K562 (cell line): ENCODE data around the gene BLTP3A. TPM values are rescaled to one million over a fixed set of nuclear protein-coding genes. Genes with fewer than 3 reads are reported as not detected.

Experiments
- ARID2 ChIP-seq: fragments of 450-650 bp; IDR thresholded peaks from 2 replicates; pipeline ENCODE4 v1.6.1; 2017; ENCODE audit warnings: antibody characterized with exemption, mild to moderate bottlenecking
- CEBPB ChIP-seq: fragments of 450-650 bp; IDR thresholded peaks from 2 replicates; pipeline ENCODE4 v1.6.1; 2016; ENCODE audit warnings: missing genetic modification characterization, missing compliant biosample characterization
- ETV5 ChIP-seq: sonication (generic); formaldehyde crosslinking; IDR thresholded peaks from 2 replicates; pipeline ENCODE4 v1.4.0; 2020; ENCODE audit warnings: low read depth, mild to moderate bottlenecking, missing genetic modification reagents
- HNRNPL ChIP-seq: fragments of 200-400 bp; formaldehyde crosslinking; IDR thresholded peaks from 2 replicates; pipeline ENCODE4 v1.6.1; 2017; ENCODE audit warnings: low read depth, mild to moderate bottlenecking, low read length
- ILK ChIP-seq: fragments of 450-650 bp; IDR thresholded peaks from 2 replicates; pipeline ENCODE4 v1.6.1; 2016; ENCODE audit warnings: missing genetic modification characterization, low read depth, mild to moderate bottlenecking, missing compliant biosample characterization, moderate library complexity, borderline replicate concordance
- MAZ ChIP-seq, 2 experiments: fragments of 450-650 bp in 1 of 2; sonication (generic) in 1 of 2; formaldehyde crosslinking; IDR thresholded peaks in 1 of 2; conservative IDR thresholded peaks in 1 of 2; 2 replicates each; pipeline versions ENCODE4 v1.4.0 to v1.5.0; 2020; ENCODE audit warnings: mild to moderate bottlenecking in 1 of 2, missing genetic modification reagents in 1 of 2
- MYC ChIP-seq, 2 experiments: fragments of 250-450 bp in 1 of 2; sonication (Bioruptor Pico) in 1 of 2; IDR thresholded peaks; 2 replicates each; pipeline versions ENCODE4 v1.5.1 to v1.6.1; 2012 to 2021; ENCODE audit warnings: low read depth in 2 of 2, borderline replicate concordance in 1 of 2, improper control_type of control experiment in 1 of 2, low read length in 1 of 2, mild to moderate bottlenecking in 1 of 2, moderate library complexity in 1 of 2
- RBFOX2 ChIP-seq: fragments of 200-400 bp; formaldehyde crosslinking; IDR thresholded peaks from 2 replicates; pipeline ENCODE4 v1.6.1; 2017; ENCODE audit warnings: low read depth, mild to moderate bottlenecking, low read length, moderate library complexity
- RFX7 ChIP-seq: fragments of 250-450 bp; sonication (Bioruptor Pico); IDR thresholded peaks from 2 replicates; pipeline ENCODE4 v1.5.1; 2021; ENCODE audit warnings: mild to moderate bottlenecking
- SNRNP70 ChIP-seq: fragments of 200-400 bp; formaldehyde crosslinking; optimal IDR thresholded peaks from 2 replicates; pipeline ENCODE3; 2017; ENCODE audit warnings: low read depth, low read length
- TCF7 ChIP-seq: sonication (generic); IDR thresholded peaks from 2 replicates; pipeline ENCODE4 v1.6.1; 2016; ENCODE audit warnings: antibody characterized with exemption, borderline replicate concordance
- ZC3H4 ChIP-seq: sonication (generic); formaldehyde crosslinking; IDR thresholded peaks from 2 replicates; pipeline ENCODE4 v1.9.0; 2021; ENCODE audit warnings: missing genetic modification reagents, borderline replicate concordance
- ZC3H8 ChIP-seq: fragments of 450-650 bp; IDR thresholded peaks from 2 replicates; pipeline ENCODE4 v1.6.1; 2017
- ZNF507 ChIP-seq: conservative IDR thresholded peaks from 2 replicates; pipeline ENCODE4 v1.6.1; 2017; ENCODE audit warnings: missing genetic modification characterization, missing compliant biosample characterization
- ZNF561 ChIP-seq: fragments of 450-650 bp; formaldehyde crosslinking; conservative IDR thresholded peaks from 2 replicates; pipeline ENCODE4 v1.4.0; 2020; ENCODE audit warnings: mild to moderate bottlenecking, moderate library complexity
- ZSCAN32 ChIP-seq: fragments of 450-650 bp; formaldehyde crosslinking; IDR thresholded peaks from 2 replicates; pipeline ENCODE4 v1.4.0; 2020; ENCODE audit warnings: mild to moderate bottlenecking, moderate library complexity
- polyA plus RNA-seq, 8 experiments: library from polyadenylated mRNA; depleted of rRNA in 4 of 8; stranded (reverse) in 5 of 8; unstranded in 3 of 8; fragments of >200 nt; fragmentation: Nextera tagmentation in 2 of 8; fragmentation: Illumina TruSeq in 1 of 8; extraction: Ambion mirVana in 2 of 8; extraction: Trizol in 1 of 8; gene quantifications; 2 replicates each; pipeline versions ENCODE4 v1.2.1 to v1.2.3, GENCODE V29; 2011 to 2014; ENCODE audit warnings: inconsistent platforms in 1 of 8, missing spikeins in 1 of 8
- total RNA-seq, 7 experiments: library from RNA; depleted of rRNA in 6 of 7; stranded (reverse); fragments of >200 nt in 6 of 7; fragmentation: Illumina TruSeq in 2 of 7; extraction: Trizol in 2 of 7; gene quantifications; 2 replicates each; pipeline versions ENCODE4 v1.2.1 to v1.2.3, GENCODE V29; 2011 to 2021; ENCODE audit warnings: low replicate concordance in 1 of 7
- TF ChIP-seq, protein P1 (sequence below), 2 experiments: IDR thresholded peaks; 2 replicates each; pipeline ENCODE4 v1.6.1; 2012; ENCODE audit warnings: improper control_type of control experiment in 2 of 2, low read depth in 2 of 2, low read length in 2 of 2, borderline replicate concordance in 1 of 2
- TF ChIP-seq, protein P2 (sequence below): fragments of 250-450 bp; sonication (Bioruptor Pico); IDR thresholded peaks from 2 replicates; pipeline ENCODE4 v1.8.0; 2021; ENCODE audit warnings: moderate library complexity, mild to moderate bottlenecking, inconsistent platforms
- TF ChIP-seq, protein P3 (sequence below): sonication (generic); formaldehyde crosslinking; IDR thresholded peaks from 2 replicates; pipeline ENCODE4 v1.8.0; 2022; ENCODE audit warnings: missing genetic modification reagents, mild to moderate bottlenecking, moderate library complexity, borderline replicate concordance

BLTP3A gene
- total and polyA plus RNA-seq, 9 of the 15 experiments (the other 6 are each of a cell fraction or from before 2014, with no cell fraction given): 7.5 to 34.6 (median 15.5) TPM

DNA sequence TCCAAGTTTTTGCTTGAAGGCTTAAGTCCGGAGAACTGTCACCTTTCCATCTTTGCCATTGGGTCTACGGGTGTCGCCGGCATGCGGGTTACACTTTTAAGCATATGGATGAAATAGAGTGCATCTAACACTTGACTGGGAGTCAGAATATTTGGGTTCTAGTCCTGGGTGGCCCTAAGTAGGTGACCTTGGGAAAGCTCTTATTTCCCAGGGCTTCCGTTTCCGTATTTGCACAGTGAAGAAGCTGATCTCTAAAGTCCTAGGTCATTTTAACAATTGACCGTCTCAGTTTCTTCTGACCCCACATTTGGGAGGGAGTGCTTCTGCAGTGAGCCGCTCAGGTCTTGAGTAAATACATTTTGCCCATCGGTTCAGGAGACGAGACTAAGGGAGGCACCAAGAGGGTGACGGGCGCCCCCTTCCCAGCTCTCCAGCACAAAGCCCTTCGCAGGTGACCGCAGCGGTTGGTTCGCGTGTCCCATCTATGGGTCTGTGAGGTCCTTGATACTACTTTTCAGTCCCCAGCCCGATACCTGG, 651 bp upstream of the BLTP3A start (continued):
- TF ChIP-seq, protein P1, sequence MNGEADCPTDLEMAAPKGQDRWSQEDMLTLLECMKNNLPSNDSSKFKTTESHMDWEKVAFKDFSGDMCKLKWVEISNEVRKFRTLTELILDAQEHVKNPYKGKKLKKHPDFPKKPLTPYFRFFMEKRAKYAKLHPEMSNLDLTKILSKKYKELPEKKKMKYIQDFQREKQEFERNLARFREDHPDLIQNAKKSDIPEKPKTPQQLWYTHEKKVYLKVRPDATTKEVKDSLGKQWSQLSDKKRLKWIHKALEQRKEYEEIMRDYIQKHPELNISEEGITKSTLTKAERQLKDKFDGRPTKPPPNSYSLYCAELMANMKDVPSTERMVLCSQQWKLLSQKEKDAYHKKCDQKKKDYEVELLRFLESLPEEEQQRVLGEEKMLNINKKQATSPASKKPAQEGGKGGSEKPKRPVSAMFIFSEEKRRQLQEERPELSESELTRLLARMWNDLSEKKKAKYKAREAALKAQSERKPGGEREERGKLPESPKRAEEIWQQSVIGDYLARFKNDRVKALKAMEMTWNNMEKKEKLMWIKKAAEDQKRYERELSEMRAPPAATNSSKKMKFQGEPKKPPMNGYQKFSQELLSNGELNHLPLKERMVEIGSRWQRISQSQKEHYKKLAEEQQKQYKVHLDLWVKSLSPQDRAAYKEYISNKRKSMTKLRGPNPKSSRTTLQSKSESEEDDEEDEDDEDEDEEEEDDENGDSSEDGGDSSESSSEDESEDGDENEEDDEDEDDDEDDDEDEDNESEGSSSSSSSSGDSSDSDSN (IDR thresholded peaks at IDR 0.05; ENCODE audit: borderline replicate concordance in 1 of 2, low read depth in 2 of 2, low read length in 2 of 2): no peak; a peak in 1 of 4 replicates
- TF ChIP-seq ILK (tag) (no peak), ARID2 (no peak), ZNF507 (tag) (no peak), SNRNP70 (no peak), ZC3H4 (peak; percentile 61; the same call in 1 of the 2 replicates), ZSCAN32 (CRISPR knock-in tag) (no peak), TCF7 (no peak), ZNF561 (no peak), CEBPB (tag) (no peak), ZC3H8 (no peak), RBFOX2 (no peak), ETV5 (CRISPR knock-in tag) (0 out of 2 replicates have a peak, but pooled peaks have one; percentile 31), MAZ (CRISPR knock-in tag; conservative IDR thresholded peaks at IDR 0.05 in 1 of 2, IDR thresholded peaks at IDR 0.05 in 1 of 2) (peak in 1 of 2 experiments; percentile 62; a peak in 2 of 4 replicates), HNRNPL (no peak), MYC (IDR thresholded peaks at IDR 0.05; ENCODE audit: low read depth, low read length) (no peak), MYC (CRISPR knock-in tag; IDR thresholded peaks at IDR 0.05; ENCODE audit: borderline replicate concordance, low read depth) (no peak), RFX7 (CRISPR knock-in tag) (no peak)
- TF ChIP-seq, protein P2, sequence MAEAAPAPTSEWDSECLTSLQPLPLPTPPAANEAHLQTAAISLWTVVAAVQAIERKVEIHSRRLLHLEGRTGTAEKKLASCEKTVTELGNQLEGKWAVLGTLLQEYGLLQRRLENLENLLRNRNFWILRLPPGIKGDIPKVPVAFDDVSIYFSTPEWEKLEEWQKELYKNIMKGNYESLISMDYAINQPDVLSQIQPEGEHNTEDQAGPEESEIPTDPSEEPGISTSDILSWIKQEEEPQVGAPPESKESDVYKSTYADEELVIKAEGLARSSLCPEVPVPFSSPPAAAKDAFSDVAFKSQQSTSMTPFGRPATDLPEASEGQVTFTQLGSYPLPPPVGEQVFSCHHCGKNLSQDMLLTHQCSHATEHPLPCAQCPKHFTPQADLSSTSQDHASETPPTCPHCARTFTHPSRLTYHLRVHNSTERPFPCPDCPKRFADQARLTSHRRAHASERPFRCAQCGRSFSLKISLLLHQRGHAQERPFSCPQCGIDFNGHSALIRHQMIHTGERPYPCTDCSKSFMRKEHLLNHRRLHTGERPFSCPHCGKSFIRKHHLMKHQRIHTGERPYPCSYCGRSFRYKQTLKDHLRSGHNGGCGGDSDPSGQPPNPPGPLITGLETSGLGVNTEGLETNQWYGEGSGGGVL: no peak
- TF ChIP-seq, protein P3, sequence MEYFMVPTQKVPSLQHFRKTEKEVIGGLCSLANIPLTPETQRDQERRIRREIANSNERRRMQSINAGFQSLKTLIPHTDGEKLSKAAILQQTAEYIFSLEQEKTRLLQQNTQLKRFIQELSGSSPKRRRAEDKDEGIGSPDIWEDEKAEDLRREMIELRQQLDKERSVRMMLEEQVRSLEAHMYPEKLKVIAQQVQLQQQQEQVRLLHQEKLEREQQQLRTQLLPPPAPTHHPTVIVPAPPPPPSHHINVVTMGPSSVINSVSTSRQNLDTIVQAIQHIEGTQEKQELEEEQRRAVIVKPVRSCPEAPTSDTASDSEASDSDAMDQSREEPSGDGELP (CRISPR knock-in tag): 0 out of 2 replicates have a peak, but pooled peaks have one; percentile 27
